Measurements from ENCODE around the gene NPLOC4.
A peak's percentile ranks its signal among the peaks of the same experiment; 100 is the strongest.

The NPLOC4 gene

DNA sequence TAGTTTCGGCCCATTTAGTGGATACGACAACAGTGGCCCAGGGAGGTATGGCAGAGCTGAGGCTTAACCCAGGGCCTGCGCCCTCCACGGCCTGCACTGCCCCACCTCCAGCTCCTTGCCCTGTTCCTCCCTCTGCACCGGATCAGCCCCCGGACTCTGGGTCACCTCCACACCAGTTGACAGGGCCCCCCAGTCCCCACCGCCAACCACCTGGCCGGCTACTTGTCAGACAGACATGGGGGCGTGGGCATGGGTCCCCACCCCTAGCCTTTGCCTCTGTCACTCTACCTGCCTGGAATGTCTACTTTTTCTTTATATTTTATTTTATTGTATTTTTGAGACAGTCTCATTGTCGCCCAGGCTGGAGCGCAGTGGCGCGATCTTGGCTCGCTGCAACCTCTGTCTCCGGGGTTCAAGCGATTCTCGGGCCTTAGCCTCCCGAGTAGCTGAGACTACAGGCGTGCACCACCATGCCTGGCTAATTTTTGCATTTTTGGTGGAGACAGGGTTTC lies 121.3 kb downstream of the NPLOC4 start:
- DNase-seq: no peak

DNA sequence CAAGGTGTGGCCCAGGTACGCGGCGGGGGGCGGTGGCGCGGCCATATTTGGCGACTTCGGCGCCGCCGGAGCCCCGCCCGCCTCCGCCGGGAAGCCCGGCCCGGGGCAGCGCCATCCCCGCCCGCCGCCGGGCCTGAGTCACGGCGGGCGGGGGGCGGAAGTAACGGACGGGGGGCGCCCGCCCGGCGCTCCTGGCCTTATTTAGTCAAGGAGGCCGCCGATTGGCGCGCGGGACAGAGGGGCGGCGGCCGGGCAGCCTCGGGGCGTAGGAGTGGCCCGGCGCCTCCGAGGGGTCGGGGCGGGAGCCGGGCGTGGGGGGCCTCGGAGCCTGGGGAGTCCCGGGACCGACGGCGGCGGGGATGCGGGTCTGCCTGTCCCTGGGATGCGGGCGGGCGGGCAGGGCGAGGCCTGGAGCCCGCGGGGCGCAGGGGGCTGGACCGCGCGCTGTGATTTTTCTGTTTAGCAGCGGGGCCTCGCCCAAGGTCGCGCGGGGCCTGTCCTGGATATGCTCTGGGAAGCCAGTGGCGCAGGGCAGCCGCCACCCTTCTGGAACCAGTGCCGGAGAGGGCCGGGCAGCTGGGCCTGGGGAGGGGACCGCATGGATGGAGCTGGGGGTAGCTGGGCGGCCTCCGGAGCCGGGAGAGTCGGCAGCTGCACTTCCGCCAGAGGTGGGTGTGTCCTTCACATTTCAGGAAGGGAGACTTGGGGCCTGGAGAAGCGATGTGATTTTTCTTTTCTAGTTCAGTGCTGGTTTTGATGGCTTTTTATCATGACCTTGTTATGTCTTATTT lies 122.0 kb downstream of the NPLOC4 start:
- peak; percentile 24 for DNase-seq

DNA sequence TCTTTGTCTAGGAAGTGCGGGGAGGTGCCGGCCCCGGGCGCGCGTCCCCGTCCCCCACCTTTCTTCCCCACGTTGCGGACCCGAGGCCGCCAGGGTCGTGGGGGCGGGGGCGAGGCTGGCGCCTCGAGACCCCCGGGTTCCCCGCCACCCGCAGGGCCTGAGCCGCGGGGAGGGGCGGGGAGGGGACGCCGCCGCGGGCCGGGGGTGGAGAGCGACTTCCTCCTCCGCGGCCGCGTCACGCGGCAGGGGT lies 122.5 kb downstream of the NPLOC4 start:
- DNase-seq: no peak

DNA sequence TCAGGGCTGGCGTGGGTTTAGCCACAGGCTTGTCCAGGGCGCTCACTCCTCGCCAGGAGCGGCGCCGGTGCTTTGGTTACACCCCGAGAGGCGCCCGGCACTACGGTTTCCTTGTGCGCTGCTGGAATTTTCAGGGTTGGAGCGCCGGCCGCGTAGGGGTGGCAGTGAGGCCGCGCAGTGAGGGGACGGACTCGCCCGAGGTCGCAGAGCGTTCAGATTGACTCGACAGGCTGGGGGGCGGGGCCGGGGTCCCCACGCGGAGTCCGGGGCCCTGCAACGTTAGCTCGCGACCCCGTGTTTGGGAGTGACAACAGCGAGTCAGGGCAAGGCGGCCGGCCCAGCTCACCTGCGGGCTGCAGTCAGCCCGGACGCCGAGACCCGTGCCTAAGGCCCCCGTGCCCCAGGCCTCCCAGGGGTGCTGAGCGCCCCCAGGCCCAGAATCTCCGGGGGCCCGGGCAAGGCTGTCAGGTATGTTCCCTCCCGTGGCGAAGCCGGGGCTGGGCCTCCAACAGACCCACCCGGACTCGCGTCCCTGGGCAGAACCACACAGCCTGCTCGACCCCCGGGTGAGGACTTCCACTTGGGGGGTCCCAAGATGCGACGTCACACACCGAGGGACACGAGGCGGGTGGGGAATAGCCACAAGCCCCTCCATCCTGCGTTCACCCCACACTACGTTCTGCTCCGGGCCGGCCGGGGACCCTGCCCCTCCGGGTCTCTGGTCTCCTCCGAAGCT lies 123.0 kb downstream of the NPLOC4 start:
- peak; percentile 48 for DNase-seq

DNA sequence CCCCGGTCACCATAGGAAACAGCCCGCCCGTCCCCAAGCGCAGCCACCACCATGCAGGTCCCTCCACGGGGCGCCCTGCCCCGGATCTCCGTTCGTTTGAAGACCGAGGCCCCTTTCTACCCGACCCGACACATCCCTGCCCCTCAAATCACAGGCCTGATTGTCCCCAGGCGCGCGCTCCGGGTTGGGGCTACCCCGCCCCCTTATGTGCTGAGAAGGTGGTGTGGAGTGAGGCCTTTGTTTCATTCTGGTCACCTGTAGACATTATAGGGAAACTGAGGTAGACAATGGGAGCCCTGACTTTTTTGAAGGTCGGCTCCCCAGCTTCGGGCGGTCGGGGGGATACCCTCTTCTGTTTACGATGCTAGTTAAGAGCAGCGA lies 123.5 kb downstream of the NPLOC4 start:
- peak; percentile 48 for DNase-seq

DNA sequence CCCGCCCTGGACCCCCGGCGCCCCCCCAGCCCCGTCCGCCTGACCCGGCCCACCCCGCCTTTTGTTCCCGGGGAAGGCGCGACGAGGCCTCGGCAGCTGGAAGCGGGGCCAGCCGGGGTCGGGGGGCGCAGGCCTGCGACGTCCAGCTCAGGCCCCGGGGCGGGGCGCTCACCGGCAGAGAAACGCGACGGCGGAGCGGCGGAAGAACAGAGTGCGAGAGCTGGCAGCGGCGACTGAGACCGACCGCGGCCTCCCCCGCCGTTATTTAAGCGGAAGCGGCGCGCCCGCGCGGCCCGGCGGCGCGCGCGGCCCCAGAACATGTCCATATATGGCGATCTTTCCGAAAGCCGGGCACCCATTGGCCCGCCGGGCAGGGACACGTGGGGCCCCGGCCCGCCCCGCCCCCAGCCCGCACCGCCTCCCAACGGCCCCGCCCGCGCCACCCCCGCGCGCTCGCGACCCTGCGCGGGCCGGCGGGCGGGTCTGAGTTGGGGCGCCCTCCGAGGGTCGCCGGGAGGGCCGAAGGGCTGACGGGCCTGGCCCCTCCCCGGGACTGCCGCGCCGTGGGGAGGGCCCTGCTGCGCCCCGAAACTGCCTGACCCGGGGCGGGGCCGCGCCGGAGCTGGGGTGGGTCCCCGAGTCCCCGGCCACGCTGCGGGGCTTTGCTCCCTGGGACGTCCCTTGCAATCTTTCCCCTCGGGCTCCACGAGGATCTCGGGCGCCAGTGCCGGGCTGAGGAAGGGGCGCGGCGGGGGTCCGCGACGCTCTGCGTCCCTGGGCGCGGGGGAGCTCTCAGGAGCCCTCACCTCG lies 124.1 kb downstream of the NPLOC4 start, which contains the start of gene ACTG1:
TSS of gene ACTG1 (minus strand) at position 238 of the 810 bp plus-strand sequence. CDS start 445 bp downstream, outside the sequence.
- peak; percentile 88 for DNase-seq

DNA sequence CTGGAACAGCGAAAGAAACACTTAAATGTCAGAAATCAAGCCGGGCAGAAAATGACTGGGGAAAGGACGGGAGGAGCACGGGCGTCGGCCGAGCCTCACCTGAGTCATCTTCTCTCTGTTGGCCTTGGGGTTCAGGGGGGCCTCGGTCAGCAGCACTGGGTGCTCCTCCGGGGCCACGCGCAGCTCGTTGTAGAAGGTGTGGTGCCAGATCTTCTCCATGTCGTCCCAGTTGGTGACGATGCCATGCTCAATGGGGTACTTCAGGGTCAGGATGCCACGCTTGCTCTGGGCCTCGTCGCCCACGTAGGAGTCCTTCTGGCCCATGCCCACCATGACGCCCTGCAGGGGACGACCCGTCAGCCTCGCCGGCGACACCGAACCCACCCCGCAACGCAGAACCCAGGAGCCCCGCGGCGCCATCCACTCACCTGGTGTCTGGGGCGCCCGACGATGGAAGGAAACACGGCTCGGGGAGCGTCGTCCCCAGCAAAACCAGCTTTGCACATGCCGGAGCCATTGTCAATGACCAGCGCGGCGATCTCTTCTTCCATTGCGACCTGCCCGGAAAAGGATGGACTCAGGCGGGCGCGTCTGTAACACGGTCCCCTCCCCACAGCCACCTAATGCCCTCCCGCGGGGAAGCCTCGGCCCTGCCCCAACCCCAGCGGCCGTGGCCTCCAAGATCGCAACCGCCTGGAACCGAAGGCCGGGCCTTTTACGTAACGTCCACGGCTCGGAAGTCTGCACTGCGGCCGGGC lies 124.9 kb downstream of the NPLOC4 start:
- no peak for DNase-seq

DNA sequence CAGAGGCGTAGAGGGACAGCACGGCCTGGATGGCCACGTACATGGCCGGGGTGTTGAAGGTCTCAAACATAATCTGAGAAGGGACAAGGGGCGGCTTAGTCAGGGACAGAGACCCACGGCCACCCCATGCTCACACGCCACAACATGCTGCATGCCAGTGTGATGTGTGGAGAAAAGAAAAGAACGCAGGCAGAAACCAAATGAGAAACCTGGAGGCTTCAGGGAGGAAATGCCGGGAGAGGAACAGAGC lies 125.4 kb downstream of the NPLOC4 start:
- DNase-seq: no peak

DNA sequence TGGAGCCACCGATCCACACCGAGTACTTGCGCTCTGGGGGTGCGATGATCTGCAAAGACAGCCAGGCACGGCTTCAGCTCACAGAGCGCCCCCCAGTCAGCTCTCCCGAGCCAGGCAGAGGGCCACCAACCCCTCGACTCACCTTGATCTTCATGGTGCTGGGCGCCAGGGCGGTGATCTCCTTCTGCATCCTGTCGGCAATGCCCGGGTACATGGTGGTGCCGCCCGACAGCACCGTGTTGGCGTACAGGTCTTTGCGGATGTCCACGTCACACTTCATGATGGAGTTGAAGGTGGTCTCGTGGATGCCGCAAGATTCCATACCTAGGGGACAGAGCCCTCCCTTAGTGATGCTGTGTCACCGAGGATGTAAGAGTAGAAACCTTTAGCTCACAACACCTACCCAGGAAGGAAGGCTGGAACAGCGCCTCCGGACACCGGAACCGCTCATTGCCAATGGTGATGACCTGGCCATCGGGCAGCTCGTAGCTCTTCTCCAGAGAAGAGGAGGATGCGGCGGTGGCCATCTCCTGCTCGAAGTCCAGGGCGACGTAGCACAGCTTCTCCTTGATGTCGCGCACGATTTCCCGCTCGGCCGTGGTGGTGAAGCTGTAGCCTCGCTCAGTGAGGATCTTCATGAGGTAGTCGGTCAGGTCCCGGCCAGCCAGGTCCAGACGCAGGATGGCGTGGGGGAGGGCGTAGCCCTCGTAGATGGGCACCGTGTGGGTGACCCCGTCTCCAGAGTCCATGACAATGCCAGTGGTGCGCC lies 125.9 kb downstream of the NPLOC4 start:
- no peak for DNase-seq

DNA sequence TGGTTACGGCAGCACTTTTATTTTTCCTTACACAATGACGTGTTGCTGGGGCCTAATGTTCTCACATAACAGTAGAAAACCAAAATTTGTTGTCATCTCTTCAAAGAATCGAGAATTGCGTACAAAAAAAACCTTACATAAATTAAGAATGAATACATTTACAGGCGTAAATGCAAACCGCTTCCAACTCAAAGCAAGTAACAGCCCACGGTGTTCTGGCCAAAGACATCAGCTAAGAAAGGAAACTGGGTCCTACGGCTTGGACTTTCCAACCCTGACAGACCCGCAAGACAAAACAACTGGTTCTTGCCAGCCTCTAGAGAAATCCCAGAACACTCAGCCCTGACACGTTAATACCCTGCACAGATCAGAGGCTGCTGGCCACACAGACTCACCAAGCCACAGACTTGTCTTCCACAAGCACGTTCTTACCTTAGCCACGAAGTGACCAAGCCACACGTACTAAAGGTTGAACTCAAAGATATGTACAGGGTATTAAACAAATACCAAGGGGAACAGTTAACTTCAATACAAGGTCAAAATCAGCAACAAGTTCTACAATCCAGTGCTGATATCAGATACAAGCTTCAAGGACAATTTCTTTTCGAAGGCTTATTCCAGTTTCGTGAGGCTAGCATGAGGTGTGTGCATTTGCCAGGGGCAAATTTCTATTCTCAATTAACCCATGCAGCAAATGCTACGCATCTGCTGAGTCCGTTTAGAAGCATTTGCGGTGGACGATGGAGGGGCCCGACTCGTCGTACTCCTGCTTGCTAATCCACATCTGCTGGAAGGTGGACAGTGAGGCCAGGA lies 126.7 kb downstream of the NPLOC4 start:
- no peak for DNase-seq

DNA sequence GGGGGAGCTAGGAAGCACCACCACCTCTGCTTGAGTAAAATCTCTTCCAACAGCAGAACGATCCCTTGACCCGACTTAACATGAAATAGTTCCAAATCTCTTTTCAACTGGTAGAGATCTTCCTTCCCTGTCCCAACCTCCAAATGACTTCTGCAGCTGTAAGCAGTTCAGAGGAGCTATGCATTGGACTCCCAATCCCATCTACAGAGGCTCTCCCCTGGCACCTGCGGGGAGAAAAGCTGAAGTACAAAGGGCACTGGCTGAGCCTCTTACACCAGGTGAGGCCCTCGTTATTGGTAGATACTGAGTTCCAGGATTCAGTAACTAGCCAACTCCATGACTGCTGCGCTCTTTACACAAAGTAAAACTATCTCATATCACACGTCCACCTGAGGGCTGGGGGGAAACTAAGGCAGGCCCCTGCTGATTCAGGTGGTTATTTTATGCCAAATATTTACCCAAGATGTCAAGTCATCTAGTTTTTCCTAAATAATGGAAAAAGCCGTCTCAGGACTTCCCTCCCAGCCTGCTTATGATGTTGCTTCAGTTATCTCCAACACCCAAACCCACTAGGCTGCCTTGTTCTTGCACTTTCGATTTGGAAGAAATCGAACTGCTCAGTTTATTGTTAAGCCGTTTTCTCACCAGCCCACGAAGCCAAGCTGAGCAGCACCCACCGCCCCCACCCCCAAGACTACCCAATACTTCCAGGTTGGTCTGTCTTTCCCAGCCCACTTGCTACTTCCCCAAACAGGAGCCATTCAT lies 127.5 kb downstream of the NPLOC4 start:
- no peak for DNase-seq

DNA sequence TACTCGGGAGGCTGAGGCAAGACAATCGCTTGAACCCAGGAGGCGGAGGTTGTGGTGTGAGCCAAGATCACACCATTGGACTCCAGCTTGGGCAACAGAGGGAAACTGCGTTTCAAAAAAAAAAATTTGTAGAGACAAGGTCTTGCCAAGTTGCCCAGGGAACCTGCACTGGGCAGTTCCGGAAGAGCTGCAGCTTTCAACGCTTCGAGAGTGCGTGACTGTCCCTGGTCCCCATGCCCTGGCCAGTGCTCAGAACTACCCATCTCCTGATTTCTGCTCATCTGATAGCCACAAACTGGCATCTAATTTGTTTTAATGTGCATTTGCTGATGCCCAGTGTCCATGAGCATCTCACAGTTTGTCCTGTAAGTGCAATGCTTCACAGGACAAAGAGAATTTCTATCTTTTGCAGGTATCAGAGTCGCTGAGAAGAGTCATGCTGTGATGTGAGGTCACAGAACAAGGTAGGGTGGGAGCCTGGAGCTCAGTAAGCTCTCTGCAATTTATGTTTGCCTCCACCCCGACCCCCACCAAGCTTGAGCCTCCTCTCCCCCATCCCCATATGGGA lies 128.2 kb downstream of the NPLOC4 start:
- DNase-seq: no peak

Measured in NCI-H1092 (cell line).